ENCODE data around the gene TMEM164.

TMEM164 gene

GRCh38 chrX:110049096-110049495 is 46.2 kb downstream of the TMEM164 start:
- in situ Hi-C loops (cut with HindIII; ENCODE audit: low pct_unique_long_range_greater_than_20kb, low sequenced_read_pairs): no loop called here
- DNase-seq (ENCODE audit: low read depth in 1 of 2, low spot score in 1 of 2): no peak
- TF ChIP-seq JUND (IDR thresholded peaks at IDR 0.05; ENCODE audit: low read depth): no peak

- TF ChIP-seq JUND (IDR thresholded peaks at IDR 0.05; ENCODE audit: low read depth): no peak
- no peak for DNase-seq (ENCODE audit: low read depth in 1 of 2, low spot score in 1 of 2)
- in situ Hi-C loops (cut with HindIII; ENCODE audit: low pct_unique_long_range_greater_than_20kb, low sequenced_read_pairs): no loop called here
These were observed 47.5 kb downstream of the TMEM164 start for GRCh38 chrX:110050386-110050785.

- TF ChIP-seq JUND (IDR thresholded peaks at IDR 0.05; ENCODE audit: low read depth): no peak
- no peak for DNase-seq (ENCODE audit: low read depth in 1 of 2, low spot score in 1 of 2)
- in situ Hi-C loops (cut with HindIII; ENCODE audit: low pct_unique_long_range_greater_than_20kb, low sequenced_read_pairs): no loop called here
These were observed 48.0 kb downstream of the TMEM164 start for GRCh38 chrX:110050901-110051300.

- no peak for TF ChIP-seq JUND (IDR thresholded peaks at IDR 0.05; ENCODE audit: low read depth)
- in situ Hi-C loops (cut with HindIII; ENCODE audit: low pct_unique_long_range_greater_than_20kb, low sequenced_read_pairs): no loop called here
- DNase-seq (ENCODE audit: low read depth in 1 of 2, low spot score in 1 of 2): no peak
These were observed 48.6 kb downstream of the TMEM164 start for GRCh38 chrX:110051559-110051958.

GRCh38 chrX:110052303-110052702 is 49.4 kb downstream of the TMEM164 start:
- no peak for DNase-seq (ENCODE audit: low read depth in 1 of 2, low spot score in 1 of 2)
- in situ Hi-C loops (cut with HindIII; ENCODE audit: low pct_unique_long_range_greater_than_20kb, low sequenced_read_pairs): no loop called here
- TF ChIP-seq JUND (IDR thresholded peaks at IDR 0.05; ENCODE audit: low read depth): no peak

GRCh38 chrX:110053453-110053852 is 50.5 kb downstream of the TMEM164 start:
- TF ChIP-seq JUND (IDR thresholded peaks at IDR 0.05; ENCODE audit: low read depth): no peak
- in situ Hi-C loops (cut with HindIII; ENCODE audit: low pct_unique_long_range_greater_than_20kb, low sequenced_read_pairs): no loop called here
- DNase-seq (ENCODE audit: low read depth in 1 of 2, low spot score in 1 of 2): no peak

- in situ Hi-C loops (cut with HindIII; ENCODE audit: low pct_unique_long_range_greater_than_20kb, low sequenced_read_pairs): no loop called here
- TF ChIP-seq JUND (IDR thresholded peaks at IDR 0.05; ENCODE audit: low read depth): no peak
- DNase-seq (ENCODE audit: low read depth in 1 of 2, low spot score in 1 of 2): no peak
These were observed 52.7 kb downstream of the TMEM164 start for GRCh38 chrX:110055616-110056015.

GRCh38 chrX:110056419-110056818 is 53.5 kb downstream of the TMEM164 start:
- no peak for TF ChIP-seq JUND (IDR thresholded peaks at IDR 0.05; ENCODE audit: low read depth)
- in situ Hi-C loops (cut with HindIII; ENCODE audit: low pct_unique_long_range_greater_than_20kb, low sequenced_read_pairs): no loop called here
- DNase-seq (ENCODE audit: low read depth in 1 of 2, low spot score in 1 of 2): no peak

GRCh38 chrX:110059410-110059809 is 56.5 kb downstream of the TMEM164 start:
- DNase-seq (ENCODE audit: low read depth in 1 of 2, low spot score in 1 of 2): no peak
- in situ Hi-C loops (cut with HindIII; ENCODE audit: low pct_unique_long_range_greater_than_20kb, low sequenced_read_pairs): no loop called here
- no peak for TF ChIP-seq JUND (IDR thresholded peaks at IDR 0.05; ENCODE audit: low read depth)

- in situ Hi-C loops (cut with HindIII; ENCODE audit: low pct_unique_long_range_greater_than_20kb, low sequenced_read_pairs): no loop called here
- DNase-seq (ENCODE audit: low read depth in 1 of 2, low spot score in 1 of 2): no peak
- no peak for TF ChIP-seq JUND (IDR thresholded peaks at IDR 0.05; ENCODE audit: low read depth)
These were observed 57.4 kb downstream of the TMEM164 start for GRCh38 chrX:110060317-110060716.

GRCh38 chrX:110060846-110061537 is 58.1 kb downstream of the TMEM164 start:
- no peak for TF ChIP-seq JUND (IDR thresholded peaks at IDR 0.05; ENCODE audit: low read depth)

GRCh38 chrX:110062919-110063318 is 60.0 kb downstream of the TMEM164 start:
- DNase-seq (ENCODE audit: low read depth in 1 of 2, low spot score in 1 of 2): no peak
- no peak for TF ChIP-seq JUND (IDR thresholded peaks at IDR 0.05; ENCODE audit: low read depth)
- in situ Hi-C loops (cut with HindIII; ENCODE audit: low pct_unique_long_range_greater_than_20kb, low sequenced_read_pairs): no loop called here

More at GRCh38 chrX:110060846-110061537, 58.1 kb downstream of the TMEM164 start:
- no peak for DNase-seq (ENCODE audit: low read depth in 1 of 2, low spot score in 1 of 2)
- in situ Hi-C loops (cut with HindIII; ENCODE audit: low pct_unique_long_range_greater_than_20kb, low sequenced_read_pairs): no loop called here

- TF ChIP-seq JUND (IDR thresholded peaks at IDR 0.05; ENCODE audit: low read depth): no peak
- in situ Hi-C loops (cut with HindIII; ENCODE audit: low pct_unique_long_range_greater_than_20kb, low sequenced_read_pairs): no loop called here
- DNase-seq (ENCODE audit: low read depth in 1 of 2, low spot score in 1 of 2): no peak
These were observed 63.7 kb downstream of the TMEM164 start for GRCh38 chrX:110066488-110067225.
